HepG2 (cell line): ENCODE results near the gene FGF14.

Source experiments
- HNRNPL ChIP-seq: fragments of 200-400 bp; formaldehyde crosslinking; IDR thresholded peaks from 2 replicates; pipeline ENCODE4 v1.6.1; 2017; ENCODE audit warnings: mild to moderate bottlenecking, low read depth, low read length
- HNRNPLL ChIP-seq: fragments of 200-400 bp; formaldehyde crosslinking; IDR thresholded peaks from 2 replicates; pipeline ENCODE4 v1.6.1; 2017; ENCODE audit warnings: mild to moderate bottlenecking, low read depth, low read length; ENCODE audit not compliant: poor library complexity, severe bottlenecking
- MEF2D ChIP-seq: sonication (generic); formaldehyde crosslinking; IDR thresholded peaks from 2 replicates; pipeline ENCODE4 v1.5.1; 2020; ENCODE audit warnings: mild to moderate bottlenecking, missing genetic modification reagents
- POLR2A ChIP-seq, 2 experiments: IDR thresholded peaks; 2 replicates each; pipeline ENCODE4 v1.6.1; 2011; ENCODE audit warnings: low read depth in 2 of 2, low read length in 2 of 2, mild to moderate bottlenecking in 1 of 2, moderate library complexity in 1 of 2; ENCODE audit not compliant: insufficient read depth in 1 of 2
- ZFP1 ChIP-seq: IDR thresholded peaks from 2 replicates; pipeline ENCODE4 v1.6.1; 2016
- ZNF441 ChIP-seq: sonication (generic); formaldehyde crosslinking; IDR thresholded peaks from 2 replicates; pipeline ENCODE4 v1.7.0; 2021; ENCODE audit warnings: missing genetic modification reagents, borderline replicate concordance
- TF ChIP-seq, protein P1 (sequence below): sonication (generic); formaldehyde crosslinking; IDR thresholded peaks from 2 replicates; pipeline ENCODE4 v1.5.0; 2020; ENCODE audit warnings: missing genetic modification reagents
- TF ChIP-seq, protein P2 (sequence below): sonication (generic); formaldehyde crosslinking; IDR thresholded peaks from 2 replicates; pipeline ENCODE4 v1.5.0; 2020; ENCODE audit warnings: mild to moderate bottlenecking, missing genetic modification reagents, moderate library complexity

DNA sequence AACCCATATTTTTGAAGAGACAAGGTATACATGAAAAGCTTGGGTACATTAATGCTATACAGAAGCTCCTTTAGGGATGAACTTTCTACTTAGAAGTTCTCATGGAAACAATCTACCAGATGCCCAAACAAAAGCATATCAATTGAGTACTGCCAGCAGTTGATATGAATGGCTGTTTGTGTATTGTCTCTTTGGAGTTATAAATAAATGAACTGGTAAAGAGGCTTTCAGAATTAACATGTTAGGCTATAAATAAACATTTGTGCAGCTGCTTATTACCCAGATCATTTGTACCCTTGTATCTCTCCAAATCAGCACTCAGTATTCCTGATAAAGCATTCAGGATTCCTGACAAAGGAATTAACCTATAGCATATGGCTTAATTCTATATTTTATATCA is 418.9 kb downstream of the FGF14 start:
- TF ChIP-seq ZNF441 (CRISPR knock-in tag) (no peak), ZFP1 (CRISPR knock-in tag) (no peak), POLR2A (IDR thresholded peaks at IDR 0.05; ENCODE audit: insufficient read depth in 1 of 2, low read depth in 2 of 2, low read length in 2 of 2) (no peak), HNRNPL (no peak), MEF2D (CRISPR knock-in tag) (no peak), HNRNPLL (no peak)
- TF ChIP-seq, protein P1, sequence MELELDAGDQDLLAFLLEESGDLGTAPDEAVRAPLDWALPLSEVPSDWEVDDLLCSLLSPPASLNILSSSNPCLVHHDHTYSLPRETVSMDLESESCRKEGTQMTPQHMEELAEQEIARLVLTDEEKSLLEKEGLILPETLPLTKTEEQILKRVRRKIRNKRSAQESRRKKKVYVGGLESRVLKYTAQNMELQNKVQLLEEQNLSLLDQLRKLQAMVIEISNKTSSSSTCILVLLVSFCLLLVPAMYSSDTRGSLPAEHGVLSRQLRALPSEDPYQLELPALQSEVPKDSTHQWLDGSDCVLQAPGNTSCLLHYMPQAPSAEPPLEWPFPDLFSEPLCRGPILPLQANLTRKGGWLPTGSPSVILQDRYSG (CRISPR knock-in tag), result no peak
- TF ChIP-seq, protein P2, sequence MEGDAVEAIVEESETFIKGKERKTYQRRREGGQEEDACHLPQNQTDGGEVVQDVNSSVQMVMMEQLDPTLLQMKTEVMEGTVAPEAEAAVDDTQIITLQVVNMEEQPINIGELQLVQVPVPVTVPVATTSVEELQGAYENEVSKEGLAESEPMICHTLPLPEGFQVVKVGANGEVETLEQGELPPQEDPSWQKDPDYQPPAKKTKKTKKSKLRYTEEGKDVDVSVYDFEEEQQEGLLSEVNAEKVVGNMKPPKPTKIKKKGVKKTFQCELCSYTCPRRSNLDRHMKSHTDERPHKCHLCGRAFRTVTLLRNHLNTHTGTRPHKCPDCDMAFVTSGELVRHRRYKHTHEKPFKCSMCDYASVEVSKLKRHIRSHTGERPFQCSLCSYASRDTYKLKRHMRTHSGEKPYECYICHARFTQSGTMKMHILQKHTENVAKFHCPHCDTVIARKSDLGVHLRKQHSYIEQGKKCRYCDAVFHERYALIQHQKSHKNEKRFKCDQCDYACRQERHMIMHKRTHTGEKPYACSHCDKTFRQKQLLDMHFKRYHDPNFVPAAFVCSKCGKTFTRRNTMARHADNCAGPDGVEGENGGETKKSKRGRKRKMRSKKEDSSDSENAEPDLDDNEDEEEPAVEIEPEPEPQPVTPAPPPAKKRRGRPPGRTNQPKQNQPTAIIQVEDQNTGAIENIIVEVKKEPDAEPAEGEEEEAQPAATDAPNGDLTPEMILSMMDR (CRISPR knock-in tag), result no peak
